GM12891 (cell line): ENCODE measurements around the gene GPR17.

Experiments used
- PAX5 ChIP-seq: IDR thresholded peaks from 2 replicates; pipeline ENCODE4 v1.6.1; 2011; ENCODE audit warnings: low read length, moderate library complexity, mild to moderate bottlenecking; ENCODE audit not compliant: insufficient read depth, severe bottlenecking
- POLR2A ChIP-seq: IDR thresholded peaks from 2 replicates; pipeline ENCODE4 v1.6.1; 2011; ENCODE audit warnings: low read depth, low read length, control low read depth
- POLR2AphosphoS5 ChIP-seq: IDR thresholded peaks from 2 replicates; pipeline ENCODE4 v1.6.1; 2011; ENCODE audit warnings: low read depth, low read length, control low read depth
- POU2F2 ChIP-seq: IDR thresholded peaks from 2 replicates; pipeline ENCODE4 v1.6.1; 2011; ENCODE audit warnings: low read depth, mild to moderate bottlenecking, control low read depth, low read length, moderate library complexity
- SPI1 ChIP-seq: IDR thresholded peaks from 2 replicates; pipeline ENCODE4 v1.6.1; 2011; ENCODE audit warnings: low read depth, low read length, control low read depth
- TAF1 ChIP-seq: IDR thresholded peaks from 2 replicates; pipeline ENCODE4 v1.6.1; 2011; ENCODE audit warnings: low read depth, low read length, control low read depth

- TF ChIP-seq POLR2AphosphoS5 (no peak), POU2F2 (no peak), POLR2A (no peak), TAF1 (no peak), SPI1 (no peak), PAX5 (no peak)
These were observed 49.8 kb downstream of the GPR17 start for GRCh38 chr2:127695491-127696472.
